ENCODE measurements around the gene RNF17. TPM values are rescaled to one million over a fixed set of nuclear protein-coding genes. Genes with fewer than 3 reads are reported as not detected.

RNF17 gene
- total RNA-seq, 4 donors from 2014 or later: 0.42 TPM; not detected in 3

GRCh38 chr13:24868874-24869273, 104.9 kb downstream of the RNF17 start:
- Histone ChIP-seq H3K27me3 (peaks cover 7% of the 10 kb centered on the region), H3K36me3 (no peaks in the 10 kb centered on the region)
- WGBS, 2 donors (ENCODE audit: low coverage in 1 of 2): 44 to 51% methylated on average over 4 of the region's 4 CpGs

GRCh38 chr13:24870380-24870760, 106.4 kb downstream of the RNF17 start:
- no peak overlapping the region for H3K4me3 ChIP-seq
- H3K27ac ChIP-seq: no peak overlapping the region
- 73 to 79% methylated on average over 4 to 5 of the region's 6 CpGs for WGBS, 2 donors (ENCODE audit: low coverage in 1 of 2)
- no peaks in the 10 kb centered on the region for H3K36me3 ChIP-seq
- no peak for ATAC-seq
- H3K27me3 ChIP-seq: peaks cover 11% of the 10 kb centered on the region
- no peaks in the 10 kb centered on the region for H3K9me3 ChIP-seq
- no peak for TF ChIP-seq POLR2AphosphoS5 (IDR thresholded peaks at IDR 0.05)
- TF ChIP-seq POLR2A (IDR thresholded peaks at IDR 0.05): no peak
- TF ChIP-seq EP300 (IDR thresholded peaks at IDR 0.05): no peak
- TF ChIP-seq CTCF (IDR thresholded peaks at IDR 0.05): no peak
- no peaks in the 10 kb centered on the region for H3K4me1 ChIP-seq

More at GRCh38 chr13:24868874-24869273, 104.9 kb downstream of the RNF17 start:
- no peak for ATAC-seq
- Histone ChIP-seq H3K27ac (no peak overlapping the region), H3K4me1 (no peaks in the 10 kb centered on the region), H3K9me3 (no peaks in the 10 kb centered on the region), H3K4me3 (no peak overlapping the region)
- TF ChIP-seq CTCF (IDR thresholded peaks at IDR 0.05) (no peak), POLR2A (IDR thresholded peaks at IDR 0.05) (no peak), EP300 (IDR thresholded peaks at IDR 0.05) (no peak), POLR2AphosphoS5 (IDR thresholded peaks at IDR 0.05) (no peak)

- ATAC-seq: no peak
- H3K4me1 ChIP-seq: no peaks in the 10 kb centered on the region
- H3K9me3 ChIP-seq: no peaks in the 10 kb centered on the region
- WGBS, 2 donors (ENCODE audit: low coverage in 1 of 2): 78 to 82% methylated on average over 6 of the region's 6 CpGs
- no peaks in the 10 kb centered on the region for H3K36me3 ChIP-seq
- no peak for TF ChIP-seq EP300 (IDR thresholded peaks at IDR 0.05)
- no peak for TF ChIP-seq POLR2A (IDR thresholded peaks at IDR 0.05)
- TF ChIP-seq POLR2AphosphoS5 (IDR thresholded peaks at IDR 0.05): no peak
- no peak for TF ChIP-seq CTCF (IDR thresholded peaks at IDR 0.05)
- H3K4me3 ChIP-seq: no peak overlapping the region
- peaks cover 23% of the 10 kb centered on the region for H3K27me3 ChIP-seq
- no peak overlapping the region for H3K27ac ChIP-seq
These were observed 111.6 kb downstream of the RNF17 start for GRCh38 chr13:24875566-24875965.

GRCh38 chr13:24877531-24877930, 113.6 kb downstream of the RNF17 start:
- Histone ChIP-seq H3K27ac (no peak overlapping the region), H3K27me3 (peaks cover 16% of the 10 kb centered on the region), H3K9me3 (no peaks in the 10 kb centered on the region), H3K4me1 (no peaks in the 10 kb centered on the region), H3K4me3 (no peak overlapping the region), H3K36me3 (peaks cover 0 to 3% of the 10 kb centered on the region in 2 donors)
- TF ChIP-seq EP300 (IDR thresholded peaks at IDR 0.05): no peak
- no peak for TF ChIP-seq POLR2AphosphoS5 (IDR thresholded peaks at IDR 0.05)
- TF ChIP-seq POLR2A (IDR thresholded peaks at IDR 0.05): no peak
- TF ChIP-seq CTCF (IDR thresholded peaks at IDR 0.05): no peak
- no peak for ATAC-seq
- 82 to 87% methylated on average over 1 of the region's 1 CpG for WGBS, 2 donors (ENCODE audit: low coverage in 1 of 2)

- H3K4me1 ChIP-seq: no peaks in the 10 kb centered on the region
- no peak overlapping the region for H3K4me3 ChIP-seq
- peaks cover 16% of the 10 kb centered on the region for H3K27me3 ChIP-seq
- H3K27ac ChIP-seq: no peak overlapping the region
- TF ChIP-seq POLR2A (IDR thresholded peaks at IDR 0.05) (no peak), CTCF (IDR thresholded peaks at IDR 0.05) (no peak), POLR2AphosphoS5 (IDR thresholded peaks at IDR 0.05) (no peak), EP300 (IDR thresholded peaks at IDR 0.05) (no peak)
- peaks cover 0 to 11% of the 10 kb centered on the region in 2 donors for H3K36me3 ChIP-seq
- ATAC-seq: no peak
- H3K9me3 ChIP-seq: no peaks in the 10 kb centered on the region
- 88 to 100% methylated on average over 2 of the region's 2 CpGs for WGBS, 2 donors (ENCODE audit: low coverage in 1 of 2)
These were observed 114.4 kb downstream of the RNF17 start for GRCh38 chr13:24878340-24878739.

All from gastroesophageal sphincter (tissue), 4 donors.